Measurements from ENCODE around the gene SLMAP. TPM values are rescaled to one million over a fixed set of nuclear protein-coding genes. Genes with fewer than 3 reads are reported as not detected.
A peak's percentile ranks its signal among the peaks of the same experiment; 100 is the strongest.

Gene SLMAP
- total and polyA plus RNA-seq, 11 donors: 96.4 to 534 (median 269) TPM

DNA sequence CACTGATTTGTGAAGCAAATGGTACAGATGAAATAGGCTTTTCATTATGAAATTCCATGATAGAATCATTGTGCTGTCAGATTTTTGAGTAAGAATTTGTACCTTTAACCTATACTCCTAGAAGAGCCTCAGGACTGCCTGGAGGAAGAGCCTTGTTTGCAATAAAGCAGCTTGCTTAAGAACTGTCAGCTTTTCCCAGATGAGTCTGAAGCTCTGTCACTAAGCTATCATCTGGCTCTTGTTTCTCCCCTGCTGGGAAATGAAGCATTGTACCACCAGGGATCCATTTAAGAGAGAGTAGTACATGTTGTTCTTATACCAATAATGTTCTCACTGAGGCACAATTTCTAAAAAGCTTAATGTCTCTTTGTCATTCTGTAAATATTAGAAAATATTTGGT is 167.0 kb downstream of the SLMAP start:
- intact Hi-C loops (cut with DNase I): no loop called here
- DNase-seq (no peak), ATAC-seq (peak in 1 of 4 donors; percentile 18)
- no peak overlapping the region for H3K4me3 ChIP-seq
- peaks cover 0 to 100% (median 96%) of the 10 kb centered on the region in 9 donors for H3K36me3 ChIP-seq
- peak overlapping the region in 2 of 12 donors; percentile 5 to 53 for H3K27ac ChIP-seq
- no peaks in the 10 kb centered on the region for H3K27me3 ChIP-seq
- no peaks in the 10 kb centered on the region for H3K9me3 ChIP-seq
- TF ChIP-seq, protein P1, sequence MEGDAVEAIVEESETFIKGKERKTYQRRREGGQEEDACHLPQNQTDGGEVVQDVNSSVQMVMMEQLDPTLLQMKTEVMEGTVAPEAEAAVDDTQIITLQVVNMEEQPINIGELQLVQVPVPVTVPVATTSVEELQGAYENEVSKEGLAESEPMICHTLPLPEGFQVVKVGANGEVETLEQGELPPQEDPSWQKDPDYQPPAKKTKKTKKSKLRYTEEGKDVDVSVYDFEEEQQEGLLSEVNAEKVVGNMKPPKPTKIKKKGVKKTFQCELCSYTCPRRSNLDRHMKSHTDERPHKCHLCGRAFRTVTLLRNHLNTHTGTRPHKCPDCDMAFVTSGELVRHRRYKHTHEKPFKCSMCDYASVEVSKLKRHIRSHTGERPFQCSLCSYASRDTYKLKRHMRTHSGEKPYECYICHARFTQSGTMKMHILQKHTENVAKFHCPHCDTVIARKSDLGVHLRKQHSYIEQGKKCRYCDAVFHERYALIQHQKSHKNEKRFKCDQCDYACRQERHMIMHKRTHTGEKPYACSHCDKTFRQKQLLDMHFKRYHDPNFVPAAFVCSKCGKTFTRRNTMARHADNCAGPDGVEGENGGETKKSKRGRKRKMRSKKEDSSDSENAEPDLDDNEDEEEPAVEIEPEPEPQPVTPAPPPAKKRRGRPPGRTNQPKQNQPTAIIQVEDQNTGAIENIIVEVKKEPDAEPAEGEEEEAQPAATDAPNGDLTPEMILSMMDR (IDR thresholded peaks at IDR 0.05): no peak
- TF ChIP-seq POLR2A (IDR thresholded peaks at IDR 0.05): no peak
- H3K4me1 ChIP-seq: peaks cover 0 to 23% (median 0%) of the 10 kb centered on the region in 12 donors

- TF ChIP-seq POLR2A (IDR thresholded peaks at IDR 0.05): no peak
- TF ChIP-seq, protein P1 (IDR thresholded peaks at IDR 0.05): no peak
- Histone ChIP-seq H3K4me1 (peaks cover 0 to 26% (median 0%) of the 10 kb centered on the region in 12 donors), H3K36me3 (peaks cover 0 to 100% (median 93%) of the 10 kb centered on the region in 9 donors), H3K9me3 (no peaks in the 10 kb centered on the region), H3K27ac (peak overlapping the region in 2 of 12 donors; percentile 5 to 53), H3K27me3 (no peaks in the 10 kb centered on the region), H3K4me3 (no peak overlapping the region)
- WGBS, 4 donors: 90 to 96% (median 91%) methylated on average over 2 of the region's 2 CpGs
- ATAC-seq (no peak), DNase-seq (no peak)
- intact Hi-C loops (cut with DNase I): no loop called here
These were observed 167.6 kb downstream of the SLMAP start for GRCh38 chr3:57923752-57924151.

GRCh38 chr3:57927166-57927565 is 171.1 kb downstream of the SLMAP start:
- Histone ChIP-seq H3K9me3 (no peaks in the 10 kb centered on the region), H3K4me1 (peaks cover 0 to 26% (median 0%) of the 10 kb centered on the region in 12 donors), H3K27ac (peak overlapping the region in 1 of 12 donors; percentile 35), H3K36me3 (peaks cover 0 to 98% (median 79%) of the 10 kb centered on the region in 9 donors), H3K4me3 (no peak overlapping the region), H3K27me3 (no peaks in the 10 kb centered on the region)
- ATAC-seq (peak; percentile 58 to 89 (median 66)), DNase-seq (peak in 1 of 5 donors; percentile 51)
- WGBS, 4 donors: 60 to 67% (median 62%) methylated on average over 5 of the region's 5 CpGs
- TF ChIP-seq, protein P1 (IDR thresholded peaks at IDR 0.05): no peak
- no peak for TF ChIP-seq POLR2A (IDR thresholded peaks at IDR 0.05)
- intact Hi-C loops (cut with DNase I): no loop called here

DNA sequence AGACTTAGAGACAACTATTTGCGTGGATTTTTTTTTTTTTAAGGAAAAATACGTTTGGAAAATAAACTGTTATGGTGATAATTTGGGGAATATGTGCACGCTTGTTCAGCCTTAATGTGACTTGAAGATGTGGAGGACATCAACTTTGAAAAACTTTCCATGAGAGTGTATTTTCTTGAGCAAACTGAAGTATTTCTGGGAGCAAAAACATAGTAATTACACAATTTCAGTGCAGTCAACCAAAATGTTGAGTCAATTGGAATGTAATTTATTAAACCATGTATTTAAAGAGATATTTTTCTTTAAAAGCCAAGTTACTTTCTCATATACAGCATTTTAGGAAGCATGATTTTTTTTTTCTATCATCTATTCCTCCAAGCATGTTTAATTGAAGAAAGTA is 171.8 kb downstream of the SLMAP start:
- TF ChIP-seq, protein P1 (IDR thresholded peaks at IDR 0.05): no peak
- TF ChIP-seq POLR2A (IDR thresholded peaks at IDR 0.05): no peak
- intact Hi-C loops (cut with DNase I): no loop called here
- 80 to 90% (median 89%) methylated on average over 3 of the region's 3 CpGs for WGBS, 4 donors
- H3K4me1 ChIP-seq: peaks cover 0 to 26% (median 0%) of the 10 kb centered on the region in 12 donors
- H3K36me3 ChIP-seq: peaks cover 0 to 98% (median 80%) of the 10 kb centered on the region in 9 donors
- H3K4me3 ChIP-seq: no peak overlapping the region
- peak overlapping the region in 1 of 12 donors; percentile 35 for H3K27ac ChIP-seq
- DNase-seq: no peak
- ATAC-seq: no peak
- H3K27me3 ChIP-seq: no peaks in the 10 kb centered on the region
- H3K9me3 ChIP-seq: no peaks in the 10 kb centered on the region
